Measurements from ENCODE around the gene PIK3CD. TPM values are rescaled to one million over a fixed set of nuclear protein-coding genes. Genes with fewer than 3 reads are reported as not detected.
A peak's percentile ranks its signal among the peaks of the same experiment; 100 is the strongest.

Gene PIK3CD
- total and polyA plus RNA-seq, 2 of the 4 experiments (the other 2 are of a cell fraction) = 5.0 to 12.1 TPM

DNA sequence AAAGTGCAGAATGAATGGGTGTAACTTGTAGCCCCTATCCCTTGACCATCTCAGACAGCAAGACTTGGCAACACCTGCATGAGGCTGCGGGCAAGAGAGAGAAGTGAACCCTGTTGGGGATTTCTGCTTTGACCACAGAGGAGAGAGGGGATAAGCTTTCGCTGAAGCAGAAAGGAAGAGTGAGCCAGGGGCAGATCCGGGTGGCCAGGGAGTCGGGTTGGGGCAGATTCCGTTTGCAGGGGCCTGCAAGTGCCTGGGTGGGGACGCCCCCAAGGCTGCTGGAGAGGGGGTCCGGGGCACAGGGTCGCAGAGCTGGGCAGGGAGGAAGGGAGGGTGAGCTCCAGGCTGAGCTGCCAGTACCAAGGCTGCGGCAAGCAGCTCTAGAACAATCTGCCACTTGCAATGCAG lies 25.3 kb upstream of the PIK3CD start:
- H2BK120ac ChIP-seq (ENCODE audit: low read depth, low read length) = no peak overlapping the region
- H3K4ac ChIP-seq (ENCODE audit: low read depth, low read length) = no peak overlapping the region
- no peak overlapping the region for H2BK20ac ChIP-seq (ENCODE audit: low read depth, low read length)
- ChIA-PET CTCF (interaction anchor here (0.6 to 1.0 kb wide), 4 partner anchors 65 to 242 kb away, joined by 3 read pairs; no protein-coding TSS in a partner anchor), POLR2A (ENCODE audit: unreplicated experiment) (no interaction called here)
- H4K20me1 ChIP-seq (ENCODE audit: insufficient read depth, low read length) = no peaks in the 10 kb centered on the region
- TF ChIP-seq MXI1 (IDR thresholded peaks at IDR 0.05; ENCODE audit: borderline replicate concordance, low read depth, low read length) = no peak
- TF ChIP-seq, protein P1, sequence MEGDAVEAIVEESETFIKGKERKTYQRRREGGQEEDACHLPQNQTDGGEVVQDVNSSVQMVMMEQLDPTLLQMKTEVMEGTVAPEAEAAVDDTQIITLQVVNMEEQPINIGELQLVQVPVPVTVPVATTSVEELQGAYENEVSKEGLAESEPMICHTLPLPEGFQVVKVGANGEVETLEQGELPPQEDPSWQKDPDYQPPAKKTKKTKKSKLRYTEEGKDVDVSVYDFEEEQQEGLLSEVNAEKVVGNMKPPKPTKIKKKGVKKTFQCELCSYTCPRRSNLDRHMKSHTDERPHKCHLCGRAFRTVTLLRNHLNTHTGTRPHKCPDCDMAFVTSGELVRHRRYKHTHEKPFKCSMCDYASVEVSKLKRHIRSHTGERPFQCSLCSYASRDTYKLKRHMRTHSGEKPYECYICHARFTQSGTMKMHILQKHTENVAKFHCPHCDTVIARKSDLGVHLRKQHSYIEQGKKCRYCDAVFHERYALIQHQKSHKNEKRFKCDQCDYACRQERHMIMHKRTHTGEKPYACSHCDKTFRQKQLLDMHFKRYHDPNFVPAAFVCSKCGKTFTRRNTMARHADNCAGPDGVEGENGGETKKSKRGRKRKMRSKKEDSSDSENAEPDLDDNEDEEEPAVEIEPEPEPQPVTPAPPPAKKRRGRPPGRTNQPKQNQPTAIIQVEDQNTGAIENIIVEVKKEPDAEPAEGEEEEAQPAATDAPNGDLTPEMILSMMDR (conservative IDR thresholded peaks at IDR 0.05; ENCODE audit: low read depth, low read length) = no peak
- H3K27ac ChIP-seq (ENCODE audit: insufficient read depth, low read length) = no peak overlapping the region
- H2AFZ ChIP-seq (replicated peaks; ENCODE audit: low read length, poor library complexity) = peak overlapping the region; percentile 36
- no peak overlapping the region for H3K18ac ChIP-seq (ENCODE audit: low read depth, low read length)
- H4K8ac ChIP-seq (ENCODE audit: low read depth in 2 of 2, low read length in 2 of 2) = no peak overlapping the region
- H3K36me3 ChIP-seq (ENCODE audit: control insufficient read depth, insufficient read depth, low read length) = no peaks in the 10 kb centered on the region
- in situ Hi-C loops (cut with MboI; ENCODE audit: low sequenced_read_pairs) = no loop called here
- no peaks in the 10 kb centered on the region for H3K9me3 ChIP-seq (ENCODE audit: control insufficient read depth, insufficient read depth, low read length)
- H3K9ac ChIP-seq (ENCODE audit: low read depth, low read length) = no peak overlapping the region
- no peak overlapping the region for H3K4me2 ChIP-seq (ENCODE audit: low read depth, low read length)
- BruUV-seq (replicated peaks) = no TSS peak
- no peak overlapping the region for H3K14ac ChIP-seq (replicated peaks; ENCODE audit: low read depth, low read length)
- H2AK5ac ChIP-seq (ENCODE audit: low read depth, low read length) = no peak overlapping the region
- no peak overlapping the region for H3K56ac ChIP-seq (ENCODE audit: extremely low read depth, insufficient read depth, low read length)
- H2BK15ac ChIP-seq (ENCODE audit: low read depth, low read length) = no peak overlapping the region
- WGBS, 2 experiments (ENCODE audit: extremely low coverage in 2 of 2, insufficient read length in 1 of 2) = no CpG with 5 or more reads among the region's 9 CpGs
- ATAC-seq (ENCODE audit: low read depth) = no peak
- H3K79me1 ChIP-seq (ENCODE audit: low read depth in 1 of 2, low read length in 2 of 2) = no peaks in the 10 kb centered on the region
- no peak overlapping the region for H4K91ac ChIP-seq (ENCODE audit: insufficient read depth, low read depth, low read length)
- H2AK9ac ChIP-seq (replicated peaks; ENCODE audit: low read depth, low read length, poor library complexity) = no peak overlapping the region
- DNase-seq = no peak
- no peak overlapping the region for H3K4me3 ChIP-seq (ENCODE audit: insufficient read depth, low read depth, low read length)
- H4K5ac ChIP-seq (ENCODE audit: low read depth, low read length) = no peak overlapping the region
- no peak overlapping the region for H3K23ac ChIP-seq (ENCODE audit: low read depth, low read length)
- intact Hi-C loops (cut with micrococcal nuclease) = no loop called here
- H3K9me1 ChIP-seq (ENCODE audit: insufficient read depth, low read length) = no peaks in the 10 kb centered on the region
- dilution Hi-C loops (cut with HindIII; ENCODE audit: low sequenced_read_pairs, unreplicated experiment) = no loop called here
- H2BK5ac ChIP-seq (ENCODE audit: low read depth, low read length, poor library complexity, severe bottlenecking) = no peak overlapping the region
- H3K27me3 ChIP-seq (ENCODE audit: control insufficient read depth, insufficient read depth, low read length) = peaks cover 4% of the 10 kb centered on the region; the same call in 1 of the 2 replicates
- no peaks in the 10 kb centered on the region for H3K4me1 ChIP-seq (ENCODE audit: control insufficient read depth, insufficient read depth, low read length)

Measured in IMR-90 (cell line).